ENCODE data around the gene OSBPL10. TPM values are rescaled to one million over a fixed set of nuclear protein-coding genes. Genes with fewer than 3 reads are reported as not detected.

OSBPL10 gene
- total RNA-seq, 1 donor from 2014 or later, result 52.7 TPM

DNA sequence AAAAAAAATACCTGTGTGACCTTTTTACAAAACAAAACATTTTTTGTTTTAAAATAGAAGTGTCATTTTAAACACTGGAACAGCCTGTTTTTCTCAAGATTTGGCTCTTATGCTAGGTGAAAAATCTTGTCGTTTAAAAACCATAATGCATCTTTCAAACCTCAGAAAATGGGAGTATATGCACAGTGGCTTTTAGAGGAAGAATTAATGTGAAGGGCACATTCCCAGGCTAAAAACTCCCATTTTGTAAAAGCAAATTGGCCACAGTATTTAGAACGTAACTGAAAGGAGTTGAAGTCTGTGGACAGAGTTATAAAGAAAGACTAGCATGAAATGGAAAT lies 190.0 kb downstream of the OSBPL10 start:
- peaks cover 15% of the 10 kb centered on the region for H3K4me1 Mint-ChIP-seq (ENCODE audit: low read depth, unreplicated experiment)
- peaks cover 8% of the 10 kb centered on the region for H3K9me3 ChIP-seq (ENCODE audit: insufficient read depth, low read depth, low read length)

DNA sequence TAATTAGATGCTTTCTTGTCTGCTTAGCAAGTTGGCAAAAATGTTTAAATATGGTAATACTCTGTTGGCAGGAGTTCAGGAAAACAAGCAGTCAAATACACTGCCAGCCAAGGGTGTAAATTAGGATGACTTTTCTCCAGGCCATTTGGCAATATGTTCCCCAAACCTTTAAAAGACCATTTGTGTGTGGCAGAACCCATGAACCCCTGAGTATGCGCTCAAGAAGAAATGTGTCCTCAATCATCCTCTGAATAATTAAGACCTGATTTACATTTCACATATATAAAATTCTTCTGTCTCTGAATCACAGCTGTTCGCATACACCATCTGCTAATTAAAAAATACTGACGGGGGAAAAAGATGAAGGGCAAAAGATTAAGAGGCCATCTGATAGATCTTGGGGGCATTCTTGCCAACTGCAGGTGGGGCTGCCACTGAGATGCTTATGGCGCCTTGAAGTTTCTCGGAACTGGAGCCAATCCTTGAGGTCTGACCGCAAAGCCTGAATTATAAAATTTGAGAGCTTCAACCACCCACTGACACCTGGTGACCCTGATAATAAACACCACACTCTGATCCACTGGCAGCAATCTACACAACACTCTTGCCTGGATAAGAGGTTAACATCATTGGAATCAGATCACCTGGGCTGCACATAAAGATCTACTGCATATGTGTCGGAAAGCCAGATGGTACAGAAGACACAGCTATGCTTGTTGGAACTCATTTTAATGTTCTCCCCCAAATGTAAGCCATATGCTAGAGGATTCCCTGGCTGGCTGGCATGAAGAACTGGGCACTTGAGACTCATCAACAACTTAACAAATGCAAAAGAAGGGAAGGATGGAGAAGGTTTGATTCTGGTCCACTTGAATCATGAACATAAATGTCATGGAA lies 190.6 kb downstream of the OSBPL10 start:
- no peaks in the 10 kb centered on the region for H3K79me2 ChIP-seq (ENCODE audit: insufficient read depth, low read length)
- no peak overlapping the region for H3K4me3 Mint-ChIP-seq (ENCODE audit: unreplicated experiment)
- H2AFZ ChIP-seq (ENCODE audit: low read depth, low read length), result no peak overlapping the region
- H3K27ac ChIP-seq (ENCODE audit: low read depth, low read length), result no peak overlapping the region
- no peaks in the 10 kb centered on the region for H3K4me1 ChIP-seq (ENCODE audit: insufficient read depth, low read length)
- no peak overlapping the region for H3K9ac ChIP-seq (ENCODE audit: low read length)
- H3K36me3 ChIP-seq (ENCODE audit: insufficient read depth, low read length), result no peaks in the 10 kb centered on the region
- H3K27me3 Mint-ChIP-seq (ENCODE audit: low read depth, unreplicated experiment), result no peaks in the 10 kb centered on the region
- no peak overlapping the region for H3K4me3 ChIP-seq (ENCODE audit: insufficient read depth, low read depth, low read length)
- no peaks in the 10 kb centered on the region for H4K20me1 ChIP-seq (ENCODE audit: insufficient read depth, low read length)
- H3K36me3 Mint-ChIP-seq (ENCODE audit: low read depth, unreplicated experiment), result peaks cover 8% of the 10 kb centered on the region
- H3K27me3 ChIP-seq (ENCODE audit: insufficient read depth, low read length), result no peaks in the 10 kb centered on the region
- FAIRE-seq (no peak), DNase-seq (ENCODE audit: low read depth) (no peak)
- no peak for TF ChIP-seq EZH2 (IDR thresholded peaks at IDR 0.05; ENCODE audit: insufficient read depth, low read length)
- TF ChIP-seq, protein P1, sequence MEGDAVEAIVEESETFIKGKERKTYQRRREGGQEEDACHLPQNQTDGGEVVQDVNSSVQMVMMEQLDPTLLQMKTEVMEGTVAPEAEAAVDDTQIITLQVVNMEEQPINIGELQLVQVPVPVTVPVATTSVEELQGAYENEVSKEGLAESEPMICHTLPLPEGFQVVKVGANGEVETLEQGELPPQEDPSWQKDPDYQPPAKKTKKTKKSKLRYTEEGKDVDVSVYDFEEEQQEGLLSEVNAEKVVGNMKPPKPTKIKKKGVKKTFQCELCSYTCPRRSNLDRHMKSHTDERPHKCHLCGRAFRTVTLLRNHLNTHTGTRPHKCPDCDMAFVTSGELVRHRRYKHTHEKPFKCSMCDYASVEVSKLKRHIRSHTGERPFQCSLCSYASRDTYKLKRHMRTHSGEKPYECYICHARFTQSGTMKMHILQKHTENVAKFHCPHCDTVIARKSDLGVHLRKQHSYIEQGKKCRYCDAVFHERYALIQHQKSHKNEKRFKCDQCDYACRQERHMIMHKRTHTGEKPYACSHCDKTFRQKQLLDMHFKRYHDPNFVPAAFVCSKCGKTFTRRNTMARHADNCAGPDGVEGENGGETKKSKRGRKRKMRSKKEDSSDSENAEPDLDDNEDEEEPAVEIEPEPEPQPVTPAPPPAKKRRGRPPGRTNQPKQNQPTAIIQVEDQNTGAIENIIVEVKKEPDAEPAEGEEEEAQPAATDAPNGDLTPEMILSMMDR (IDR thresholded peaks at IDR 0.05; ENCODE audit: insufficient read depth, low read depth, low read length), result no peak
- H3K4me1 Mint-ChIP-seq (ENCODE audit: low read depth, unreplicated experiment), result peaks cover 10% of the 10 kb centered on the region
- H3K9me3 ChIP-seq (ENCODE audit: insufficient read depth, low read depth, low read length), result peaks cover 2% of the 10 kb centered on the region
- no peak overlapping the region for H3K4me2 ChIP-seq (ENCODE audit: low read length)
- no peak overlapping the region for H3K27ac Mint-ChIP-seq (ENCODE audit: unreplicated experiment)
- no peaks in the 10 kb centered on the region for H3K9me3 Mint-ChIP-seq (ENCODE audit: unreplicated experiment)

More for the DNA sequence above, 190.0 kb downstream of the OSBPL10 start:
- Mint-ChIP-seq H3K36me3 (ENCODE audit: low read depth, unreplicated experiment) (peaks cover 8% of the 10 kb centered on the region), H3K27me3 (ENCODE audit: low read depth, unreplicated experiment) (no peaks in the 10 kb centered on the region), H3K4me3 (ENCODE audit: unreplicated experiment) (no peak overlapping the region), H3K9me3 (ENCODE audit: unreplicated experiment) (peaks cover 1% of the 10 kb centered on the region), H3K27ac (ENCODE audit: unreplicated experiment) (no peak overlapping the region)
- TF ChIP-seq EZH2 (IDR thresholded peaks at IDR 0.05; ENCODE audit: insufficient read depth, low read length), result no peak
- TF ChIP-seq, protein P1 (IDR thresholded peaks at IDR 0.05; ENCODE audit: insufficient read depth, low read depth, low read length), result no peak
- Histone ChIP-seq H3K9ac (ENCODE audit: low read length) (no peak overlapping the region), H3K79me2 (ENCODE audit: insufficient read depth, low read length) (no peaks in the 10 kb centered on the region), H3K27ac (ENCODE audit: low read depth, low read length) (no peak overlapping the region), H3K4me1 (ENCODE audit: insufficient read depth, low read length) (no peaks in the 10 kb centered on the region), H3K4me2 (ENCODE audit: low read length) (no peak overlapping the region), H3K36me3 (ENCODE audit: insufficient read depth, low read length) (no peaks in the 10 kb centered on the region), H3K4me3 (ENCODE audit: insufficient read depth, low read depth, low read length) (no peak overlapping the region), H4K20me1 (ENCODE audit: insufficient read depth, low read length) (no peaks in the 10 kb centered on the region), H2AFZ (ENCODE audit: low read depth, low read length) (no peak overlapping the region), H3K27me3 (ENCODE audit: insufficient read depth, low read length) (no peaks in the 10 kb centered on the region)
- DNase-seq (ENCODE audit: low read depth) (no peak), FAIRE-seq (no peak)

GRCh38 chr3:31789429-31789828 lies 191.6 kb downstream of the OSBPL10 start:
- no peak overlapping the region for H3K4me3 ChIP-seq (ENCODE audit: insufficient read depth, low read depth, low read length)
- no peaks in the 10 kb centered on the region for H3K9me3 ChIP-seq (ENCODE audit: insufficient read depth, low read depth, low read length)
- H3K27me3 ChIP-seq (ENCODE audit: insufficient read depth, low read length), result no peaks in the 10 kb centered on the region
- H3K79me2 ChIP-seq (ENCODE audit: insufficient read depth, low read length), result no peaks in the 10 kb centered on the region
- H3K9me3 Mint-ChIP-seq (ENCODE audit: unreplicated experiment), result no peaks in the 10 kb centered on the region
- H2AFZ ChIP-seq (ENCODE audit: low read depth, low read length), result no peak overlapping the region
- no peak for TF ChIP-seq EZH2 (IDR thresholded peaks at IDR 0.05; ENCODE audit: insufficient read depth, low read length)
- TF ChIP-seq, protein P1 (IDR thresholded peaks at IDR 0.05; ENCODE audit: insufficient read depth, low read depth, low read length), result no peak
- no peak for DNase-seq (ENCODE audit: low read depth)
- H3K4me3 Mint-ChIP-seq (ENCODE audit: unreplicated experiment), result no peak overlapping the region
- peaks cover 3% of the 10 kb centered on the region for H3K36me3 Mint-ChIP-seq (ENCODE audit: low read depth, unreplicated experiment)
- H3K27ac Mint-ChIP-seq (ENCODE audit: unreplicated experiment), result no peak overlapping the region
- H3K4me1 ChIP-seq (ENCODE audit: insufficient read depth, low read length), result no peaks in the 10 kb centered on the region
- no peak overlapping the region for H3K4me2 ChIP-seq (ENCODE audit: low read length)
- H3K9ac ChIP-seq (ENCODE audit: low read length), result no peak overlapping the region
- peaks cover 10% of the 10 kb centered on the region for H3K4me1 Mint-ChIP-seq (ENCODE audit: low read depth, unreplicated experiment)
- no peak for FAIRE-seq
- no peak overlapping the region for H3K27ac ChIP-seq (ENCODE audit: low read depth, low read length)
- H3K36me3 ChIP-seq (ENCODE audit: insufficient read depth, low read length), result no peaks in the 10 kb centered on the region
- no peaks in the 10 kb centered on the region for H3K27me3 Mint-ChIP-seq (ENCODE audit: low read depth, unreplicated experiment)
- no peaks in the 10 kb centered on the region for H4K20me1 ChIP-seq (ENCODE audit: insufficient read depth, low read length)

Data from astrocyte (in vitro differentiated cells and primary cell).